Measurements from ENCODE around the gene PTER. TPM values are rescaled to one million over a fixed set of nuclear protein-coding genes. Genes with fewer than 3 reads are reported as not detected.

The PTER gene
- total RNA-seq = 4.6 and 8.9 TPM in 2 replicates

GRCh38 chr10:16436758-16437539 lies at the start of gene PTER:
TSS of gene PTER (plus strand) at chr10:16437010. CDS start at chr10:16484385, 47,375 bp downstream.

GRCh38 chr10:16521311-16522016 lies 84.7 kb downstream of the PTER start, which contains the start of gene C1QL3:
TSS of gene C1QL3 (minus strand) at chr10:16521879. CDS start at chr10:16521065, 814 bp downstream.

Other genes starting within 250 kb of the PTER start
- 0.09 TPM in 1 of 2 replicates, not detected in the other for gene C1QL3, start 84.9 kb downstream of the PTER start, total RNA-seq

Measured in bronchial smooth muscle cell (primary cell).